ENCODE results near the gene SENP2. TPM values are rescaled to one million over a fixed set of nuclear protein-coding genes. Genes with fewer than 3 reads are reported as not detected.
A peak's percentile ranks its signal among the peaks of the same experiment; 100 is the strongest.

The SENP2 gene
- total RNA-seq (2014; rRNA removed) (44.3 and 46.4 TPM in 2 replicates), Bru-seq, nascent RNA (percentile 78 among the genes with signal in this experiment), BruChase-seq, experiment 1, labeled RNA remaining after a 6-hour chase (percentile 86 among the genes with signal in this experiment), BruChase-seq, experiment 2, labeled RNA remaining after a 2-hour chase (percentile 82 among the genes with signal in this experiment)
- long read RNA-seq, full-length matches to known transcripts: 82 of 127 reads
- long read RNA-seq, partial matches to known transcripts: 8 of 127 reads
- long read RNA-seq, other reads (novel, unspliced or antisense): 37 of 127 reads

- Histone ChIP-seq H3K27me3 (ENCODE audit: low read length) (no peaks in the 10 kb centered on the region), H3K9me3 (ENCODE audit: low read length) (no peaks in the 10 kb centered on the region), H3F3A (ENCODE audit: low read length, unreplicated experiment) (no peaks in the 10 kb centered on the region), H3K9me2 (replicated peaks; ENCODE audit: low read length) (no peaks in the 10 kb centered on the region), H3K79me2 (ENCODE audit: low read length) (peaks cover 33% of the 10 kb centered on the region), H3K4me3 (ENCODE audit: low read length) (peak within 1 kb of the TSS; percentile 90), H3K36me3 (ENCODE audit: low read depth, low read length) (no peaks in the 10 kb centered on the region), H3K4me2 (ENCODE audit: low read length) (peak within 1 kb of the TSS; percentile 91), H4K20me1 (ENCODE audit: low read length) (no peaks in the 10 kb centered on the region), H3K4me1 (ENCODE audit: insufficient read depth, low read length) (peaks cover 12% of the 10 kb centered on the region), H2AFZ (ENCODE audit: low read length) (peak within 1 kb of the TSS; percentile 82), H3K27ac (ENCODE audit: low read length) (peak within 1 kb of the TSS; percentile 36), H3K9ac (ENCODE audit: low read length) (peak within 1 kb of the TSS; percentile 87)
- peak; percentile 98 for ATAC-seq
- TF ChIP-seq, protein P1, sequence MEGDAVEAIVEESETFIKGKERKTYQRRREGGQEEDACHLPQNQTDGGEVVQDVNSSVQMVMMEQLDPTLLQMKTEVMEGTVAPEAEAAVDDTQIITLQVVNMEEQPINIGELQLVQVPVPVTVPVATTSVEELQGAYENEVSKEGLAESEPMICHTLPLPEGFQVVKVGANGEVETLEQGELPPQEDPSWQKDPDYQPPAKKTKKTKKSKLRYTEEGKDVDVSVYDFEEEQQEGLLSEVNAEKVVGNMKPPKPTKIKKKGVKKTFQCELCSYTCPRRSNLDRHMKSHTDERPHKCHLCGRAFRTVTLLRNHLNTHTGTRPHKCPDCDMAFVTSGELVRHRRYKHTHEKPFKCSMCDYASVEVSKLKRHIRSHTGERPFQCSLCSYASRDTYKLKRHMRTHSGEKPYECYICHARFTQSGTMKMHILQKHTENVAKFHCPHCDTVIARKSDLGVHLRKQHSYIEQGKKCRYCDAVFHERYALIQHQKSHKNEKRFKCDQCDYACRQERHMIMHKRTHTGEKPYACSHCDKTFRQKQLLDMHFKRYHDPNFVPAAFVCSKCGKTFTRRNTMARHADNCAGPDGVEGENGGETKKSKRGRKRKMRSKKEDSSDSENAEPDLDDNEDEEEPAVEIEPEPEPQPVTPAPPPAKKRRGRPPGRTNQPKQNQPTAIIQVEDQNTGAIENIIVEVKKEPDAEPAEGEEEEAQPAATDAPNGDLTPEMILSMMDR (conservative IDR thresholded peaks at IDR 0.05; ENCODE audit: low read depth, low read length): no peak
- TF ChIP-seq EZH2 (IDR thresholded peaks at IDR 0.05; ENCODE audit: low read length, unreplicated experiment) (no peak), EZH2phosphoT487 (IDR thresholded peaks at IDR 0.05; ENCODE audit: borderline replicate concordance, low read length) (no peak)
- POLR2A ChIA-PET (ENCODE audit: unreplicated experiment): interaction anchor here (0.6 to 0.7 kb wide), 8 partner anchors 11 to 831 kb away, joined by 3 to 15 read pairs (median 4); no protein-coding TSS in a partner anchor
- no TSS peak for BruUV-seq (replicated peaks)
- CTCF ChIA-PET: interaction anchor here (0.5 to 1.3 kb wide), 5 partner anchors 10 to 1238 kb away, joined by 3 to 4 read pairs (median 4); no protein-coding TSS in a partner anchor
- DNase-seq: peak; percentile 99
- intact Hi-C loops (cut with micrococcal nuclease): loop anchor here (5.0 kb wide), 1 partner anchor 46 kb away; no protein-coding TSS in a partner anchor
Observed at GRCh38 chr3:185585859-185586685, at the start of gene SENP2. Gene SENP2, plus strand, starts transcription at chr3:185586295. Its CDS starts 119 bp downstream, at chr3:185586414.

DNA sequence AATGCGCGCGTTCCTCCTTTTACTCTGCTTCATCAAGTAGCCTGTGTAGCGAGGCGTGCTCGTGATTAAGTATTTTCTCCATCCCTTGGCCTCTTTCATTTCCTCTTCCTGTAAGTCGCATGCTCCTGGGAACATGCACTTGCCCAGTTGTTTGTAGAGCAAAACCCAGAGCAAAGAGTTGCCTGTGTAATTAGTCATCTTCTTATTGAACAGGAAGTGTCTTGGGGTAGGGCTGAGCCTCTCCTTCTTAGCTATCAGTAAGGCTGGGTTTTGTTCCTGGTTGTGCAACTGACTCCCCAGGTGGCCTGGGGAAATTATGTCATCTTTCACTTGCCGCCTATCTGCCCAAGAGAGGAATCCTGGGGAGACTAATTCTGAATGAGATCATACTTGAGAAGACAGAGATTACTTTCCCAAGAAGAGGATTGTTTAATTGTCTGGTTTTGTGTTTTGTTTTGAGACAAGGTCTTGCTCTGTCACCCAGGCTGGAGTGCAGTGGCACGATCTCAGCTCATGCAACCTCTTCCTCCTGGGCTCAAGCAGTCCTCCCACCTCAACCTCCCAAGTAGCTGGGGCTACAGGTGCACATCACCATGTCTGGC is 48.6 kb upstream of the SENP2 start:
- no peak overlapping the region; the same call in 1 of the 2 replicates for H3K4me3 ChIP-seq (ENCODE audit: low read length)
- ATAC-seq (peak; percentile 99), DNase-seq (peak; percentile 96)
- no peaks in the 10 kb centered on the region for H3F3A ChIP-seq (ENCODE audit: low read length, unreplicated experiment)
- no peaks in the 10 kb centered on the region for H3K9me3 ChIP-seq (ENCODE audit: low read length)
- intact Hi-C loops (cut with micrococcal nuclease): no loop called here
- peak overlapping the region; percentile 50 for H3K9ac ChIP-seq (ENCODE audit: low read length)
- H3K79me2 ChIP-seq (ENCODE audit: low read length): no peaks in the 10 kb centered on the region
- peaks cover 15% of the 10 kb centered on the region for H3K4me1 ChIP-seq (ENCODE audit: insufficient read depth, low read length)
- ChIA-PET CTCF (no interaction called here), POLR2A (ENCODE audit: unreplicated experiment) (no interaction called here)
- peak overlapping the region; percentile 86 for H3K27ac ChIP-seq (ENCODE audit: low read length)
- peak overlapping the region; percentile 60 for H3K4me2 ChIP-seq (ENCODE audit: low read length)
- H4K20me1 ChIP-seq (ENCODE audit: low read length): no peaks in the 10 kb centered on the region
- H3K36me3 ChIP-seq (ENCODE audit: low read depth, low read length): no peaks in the 10 kb centered on the region
- H3K9me2 ChIP-seq (replicated peaks; ENCODE audit: low read length): no peaks in the 10 kb centered on the region
- peak overlapping the region; percentile 73 for H2AFZ ChIP-seq (ENCODE audit: low read length)
- no TSS peak for BruUV-seq (replicated peaks)
- H3K27me3 ChIP-seq (ENCODE audit: low read length): no peaks in the 10 kb centered on the region
- TF ChIP-seq, protein P1 (conservative IDR thresholded peaks at IDR 0.05; ENCODE audit: low read depth, low read length): no peak
- no peak for TF ChIP-seq EZH2phosphoT487 (IDR thresholded peaks at IDR 0.05; ENCODE audit: borderline replicate concordance, low read length)
- TF ChIP-seq EZH2 (IDR thresholded peaks at IDR 0.05; ENCODE audit: low read length, unreplicated experiment): no peak

Data from PC-3 (cell line).